Posterior vena cava (tissue), 2 donors: ENCODE results near the gene ZNF148. TPM values are rescaled to one million over a fixed set of nuclear protein-coding genes. Genes with fewer than 3 reads are reported as not detected.

Source experiments
- DNase-seq: peaks from one replicate; pipeline ENCODE4 v3.0.0-alpha.2; 2020; ENCODE audit warnings: low spot score
- intact Hi-C, 2 donors: fragments of 100-400 bp; cut with DNase I; formaldehyde crosslinking; loops; one replicate each; pipeline versions ENCODE4 v1.14.1 to v1.14.2; 2022 to 2023
- total RNA-seq, 2 donors: library from RNA; stranded (reverse); fragmentation: NEBNext Ultra II Directional; extraction: Animal tissue kit (Norgen Biotek cat#: 25700); gene quantifications; one replicate each; pipeline ENCODE4 v1.2.1, GENCODE V29; 2021
- donor health status: DM: yes; HTN: yes; CAD: no.
- donor health status: DM: yes; HTN: yes; CAD: no.

ZNF148 gene
- total RNA-seq, 2 donors from 2014 or later, result 39.7 to 45.5 TPM

DNA sequence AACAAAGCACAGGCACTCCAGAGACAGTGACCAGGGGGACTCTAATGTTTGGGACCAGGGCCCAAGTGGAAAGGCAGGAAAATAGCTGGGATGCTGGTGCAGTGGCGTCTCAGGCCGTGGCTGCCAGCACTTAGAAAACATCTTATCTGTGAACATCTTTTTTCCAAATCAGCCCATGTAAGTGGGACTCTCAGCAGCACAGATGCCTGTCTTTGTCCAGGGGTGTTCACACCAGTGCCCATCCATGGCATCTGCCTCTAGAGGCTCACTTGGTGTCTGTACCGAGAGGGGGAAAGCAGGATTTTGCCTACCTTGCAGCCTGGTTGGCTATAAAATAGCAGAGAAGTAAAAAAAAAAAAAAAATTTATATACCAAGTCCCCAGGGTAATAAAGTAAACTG lies 189.3 kb downstream of the ZNF148 start:
- DNase-seq, result no peak
- intact Hi-C loops, result no loop called here

DNA sequence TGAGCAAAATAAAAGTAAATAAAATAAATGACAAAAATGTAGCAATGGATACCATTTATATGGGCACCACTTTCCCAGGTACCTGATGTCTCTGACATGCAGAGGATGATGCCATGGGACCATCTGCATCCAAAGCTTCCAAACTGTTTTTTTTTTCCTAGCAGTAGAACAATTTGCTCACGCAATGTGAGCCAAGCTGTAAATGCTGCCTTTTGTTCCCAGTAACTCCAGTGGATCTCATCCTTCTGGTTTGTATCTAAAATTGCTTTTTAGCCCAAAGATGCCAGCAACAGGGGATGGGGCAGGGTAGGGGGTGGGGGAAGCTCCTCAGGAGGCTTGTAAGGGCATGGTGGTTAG lies 195.3 kb downstream of the ZNF148 start:
- intact Hi-C loops, result no loop called here
- no peak for DNase-seq

DNA sequence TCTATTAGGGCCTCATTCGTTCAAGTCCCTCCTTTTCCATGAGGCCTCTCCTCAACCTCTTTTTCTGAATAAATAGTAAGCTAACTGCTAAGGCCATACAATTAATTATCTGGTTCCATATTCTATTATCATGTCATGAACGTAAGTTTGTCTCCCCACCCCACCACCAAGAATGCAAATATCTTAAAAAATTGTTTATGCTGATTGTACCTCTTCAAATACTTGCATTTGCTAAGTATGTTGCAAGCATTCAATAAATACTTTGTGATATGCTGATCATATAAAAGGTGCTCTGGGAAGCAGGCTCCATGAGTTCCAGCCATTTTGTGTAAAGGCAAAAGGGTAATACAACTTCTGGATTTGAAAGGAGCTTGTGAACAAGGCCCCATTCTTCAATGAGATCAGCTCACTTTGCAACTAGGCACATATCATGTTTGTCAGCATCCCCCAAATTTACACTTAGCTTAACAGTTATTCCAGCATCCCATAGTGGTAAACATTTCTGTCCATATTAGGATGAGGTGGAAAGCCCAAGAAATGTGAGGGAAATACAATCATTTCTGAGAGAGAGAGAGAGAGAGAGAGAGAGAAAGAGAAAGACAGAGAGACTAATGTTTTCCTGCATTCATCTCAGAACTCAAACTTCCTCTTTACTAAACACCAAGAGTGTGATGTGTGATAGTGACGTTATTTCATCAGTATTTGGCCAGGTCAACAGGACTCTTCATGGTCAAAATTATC lies 195.8 kb downstream of the ZNF148 start:
- DNase-seq, result no peak
- intact Hi-C loops, result no loop called here

DNA sequence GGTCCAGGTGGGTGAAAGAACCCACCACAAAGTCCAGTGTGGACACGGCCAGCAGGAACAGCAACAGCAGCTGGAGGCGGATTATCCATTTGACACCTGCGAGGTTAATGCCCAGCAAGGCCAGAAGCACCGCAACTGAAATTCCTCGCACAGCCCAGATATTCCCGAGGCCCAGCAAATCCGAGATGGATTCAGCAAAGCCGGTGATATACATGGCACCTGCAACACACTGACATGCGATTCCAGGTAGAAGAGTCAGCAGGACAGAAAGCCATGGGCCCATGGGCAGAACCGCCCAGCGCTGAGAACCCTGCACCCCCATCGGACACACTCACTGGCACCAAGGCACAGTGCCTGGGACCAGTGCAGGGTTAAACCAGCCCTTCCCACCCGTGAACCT lies 197.4 kb downstream of the ZNF148 start:
- intact Hi-C loops, result no loop called here

More for the DNA sequence above, 197.4 kb downstream of the ZNF148 start:
- DNase-seq, result no peak

Other genes with a start within 250 kb of the ZNF148 start
- gene SLC12A8, start 162.6 kb downstream of the ZNF148 start, total RNA-seq, result under 1 TPM; 0.67 to 0.69 TPM
- gene SNX4, start 144.9 kb upstream of the ZNF148 start, total RNA-seq, result 10 to 100 TPM; 32.2 to 32.5 TPM
- 10 to 100 TPM; 13.6 to 14.7 TPM for gene OSBPL11, start 220.2 kb upstream of the ZNF148 start, total RNA-seq